GM18873 (cell line): ENCODE results near the gene SLC28A3.
"Not testable (repeated sequence)": the region's sequence is repeated elsewhere in the genome, so short reads cannot be mapped to it uniquely, and the experiment has no call there.

ENCODE experiments used
- ATAC-seq: cut with Tn5 transposase; IDR thresholded peaks from one replicate; pipeline ENCODE4 v1.9.1; 2021; ENCODE audit warnings: mild to moderate bottlenecking, moderate library complexity, moderate number of reproducible peaks; ENCODE audit not compliant: unreplicated experiment, low FRiP score

Gene SLC28A3, protein sequence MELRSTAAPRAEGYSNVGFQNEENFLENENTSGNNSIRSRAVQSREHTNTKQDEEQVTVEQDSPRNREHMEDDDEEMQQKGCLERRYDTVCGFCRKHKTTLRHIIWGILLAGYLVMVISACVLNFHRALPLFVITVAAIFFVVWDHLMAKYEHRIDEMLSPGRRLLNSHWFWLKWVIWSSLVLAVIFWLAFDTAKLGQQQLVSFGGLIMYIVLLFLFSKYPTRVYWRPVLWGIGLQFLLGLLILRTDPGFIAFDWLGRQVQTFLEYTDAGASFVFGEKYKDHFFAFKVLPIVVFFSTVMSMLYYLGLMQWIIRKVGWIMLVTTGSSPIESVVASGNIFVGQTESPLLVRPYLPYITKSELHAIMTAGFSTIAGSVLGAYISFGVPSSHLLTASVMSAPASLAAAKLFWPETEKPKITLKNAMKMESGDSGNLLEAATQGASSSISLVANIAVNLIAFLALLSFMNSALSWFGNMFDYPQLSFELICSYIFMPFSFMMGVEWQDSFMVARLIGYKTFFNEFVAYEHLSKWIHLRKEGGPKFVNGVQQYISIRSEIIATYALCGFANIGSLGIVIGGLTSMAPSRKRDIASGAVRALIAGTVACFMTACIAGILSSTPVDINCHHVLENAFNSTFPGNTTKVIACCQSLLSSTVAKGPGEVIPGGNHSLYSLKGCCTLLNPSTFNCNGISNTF

DNA sequence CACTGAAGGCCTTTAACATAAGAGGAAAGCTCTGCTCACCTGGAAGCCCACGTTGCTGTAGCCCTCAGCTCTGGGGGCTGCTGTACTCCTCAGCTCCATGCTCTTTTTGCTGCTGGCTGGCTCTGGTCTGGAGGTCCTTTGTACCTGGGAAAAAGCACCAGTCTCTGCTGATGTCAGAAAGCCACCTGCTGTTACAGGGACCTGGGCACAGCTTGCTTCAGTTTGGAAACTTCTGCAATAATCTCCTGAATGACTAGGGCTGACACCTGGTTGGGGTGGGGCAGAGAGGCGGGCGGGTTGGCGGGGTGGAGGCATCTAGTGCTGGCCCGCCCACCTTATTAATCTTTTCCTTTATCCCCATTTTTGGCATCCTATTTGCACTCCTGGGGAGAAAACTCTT lies at the start of gene SLC28A3:
TSS of gene SLC28A3 (minus strand) at position 224 of the 400 bp plus-strand sequence. CDS start at position 99, 125 bp downstream.
- ATAC-seq = no peak

DNA sequence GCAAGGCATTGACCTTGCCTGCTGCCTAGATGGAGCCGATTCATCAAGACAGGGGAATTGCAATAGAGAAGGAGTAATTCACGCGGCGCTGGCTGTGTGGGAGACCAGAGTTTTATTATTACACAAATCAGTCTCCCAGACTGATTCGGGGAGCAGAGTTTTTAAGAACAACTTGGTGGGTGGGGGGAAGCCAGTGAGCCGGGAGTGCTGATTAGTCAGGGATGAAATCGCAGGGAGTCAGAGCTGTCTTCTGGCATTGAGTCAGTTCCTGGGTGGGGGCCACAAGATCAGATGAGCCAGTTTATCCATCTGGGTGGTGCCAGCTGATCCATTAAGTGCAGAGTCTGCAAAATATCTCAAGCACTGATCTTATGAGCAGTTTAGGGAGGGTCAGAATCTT lies 49.7 kb upstream of the SLC28A3 start:
- not testable (repeated sequence) for ATAC-seq

DNA sequence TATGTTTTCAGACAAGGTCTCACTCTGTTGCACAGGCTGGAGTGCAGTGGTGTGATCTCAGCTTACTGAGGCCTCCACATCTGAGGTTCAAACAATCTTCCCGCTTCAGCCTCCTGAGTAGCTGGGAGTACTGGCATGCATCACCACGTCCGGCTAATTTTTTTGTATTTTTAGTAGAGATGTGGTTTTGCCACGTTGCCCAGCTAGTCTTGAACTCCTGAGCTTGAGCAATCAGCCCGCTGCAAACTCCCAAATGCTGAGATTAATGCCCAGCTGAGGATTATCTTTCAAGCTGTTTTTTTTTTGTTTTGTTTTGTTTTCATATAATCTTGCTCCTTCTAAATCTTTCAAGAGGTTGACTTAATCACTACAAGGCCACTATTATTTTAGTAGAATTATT lies 47.3 kb upstream of the SLC28A3 start:
- no peak for ATAC-seq

DNA sequence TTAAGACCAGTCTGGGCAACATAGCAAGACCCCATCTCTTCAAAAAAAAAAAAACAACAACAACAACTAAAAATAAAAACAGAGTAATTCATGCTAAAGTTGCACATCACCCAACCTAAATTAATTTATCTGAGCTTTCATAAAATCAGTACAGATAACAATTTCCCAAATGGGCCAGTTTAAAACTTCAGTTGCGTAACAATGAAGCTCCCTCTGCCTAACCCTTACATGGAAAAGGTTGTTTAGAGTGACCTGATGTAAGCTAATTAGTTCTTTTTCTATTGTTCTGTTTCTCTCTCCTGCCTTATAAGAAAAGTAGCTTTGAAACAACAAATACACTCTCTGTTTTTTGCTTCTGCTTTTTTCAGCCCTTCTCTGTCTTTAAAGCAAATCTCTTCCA lies 46.2 kb upstream of the SLC28A3 start:
- no peak for ATAC-seq

DNA sequence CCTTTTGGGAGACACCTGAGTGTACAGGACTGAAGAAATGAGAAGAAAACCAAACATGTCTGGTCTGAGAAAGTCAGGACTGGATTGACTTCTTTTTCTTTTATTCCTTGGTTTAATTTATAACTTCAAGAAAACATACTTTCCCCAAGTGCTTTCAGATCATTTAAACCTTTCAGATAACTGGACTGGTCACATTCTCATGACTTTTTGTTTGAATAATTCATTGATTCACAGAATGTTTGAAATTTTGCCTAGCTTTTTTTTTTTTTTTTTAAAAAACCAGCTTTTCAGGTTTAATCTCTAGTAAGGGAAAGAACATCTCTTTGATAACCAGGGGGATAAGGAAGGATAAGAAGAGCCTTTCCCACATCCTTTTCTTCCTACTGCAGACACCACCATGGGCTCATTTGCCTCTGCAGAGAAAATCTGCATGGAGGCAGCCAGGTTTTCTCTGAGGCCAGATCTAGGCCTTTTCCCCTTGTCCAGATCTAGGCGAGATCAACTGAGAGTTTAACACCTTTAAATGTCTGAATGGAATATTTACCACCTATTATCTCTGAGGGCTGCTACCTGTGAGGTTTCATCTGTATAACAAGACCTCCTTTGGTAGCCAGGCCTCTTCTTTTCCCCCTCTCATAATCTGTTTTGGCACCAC lies 45.0 kb upstream of the SLC28A3 start:
- no peak for ATAC-seq

DNA sequence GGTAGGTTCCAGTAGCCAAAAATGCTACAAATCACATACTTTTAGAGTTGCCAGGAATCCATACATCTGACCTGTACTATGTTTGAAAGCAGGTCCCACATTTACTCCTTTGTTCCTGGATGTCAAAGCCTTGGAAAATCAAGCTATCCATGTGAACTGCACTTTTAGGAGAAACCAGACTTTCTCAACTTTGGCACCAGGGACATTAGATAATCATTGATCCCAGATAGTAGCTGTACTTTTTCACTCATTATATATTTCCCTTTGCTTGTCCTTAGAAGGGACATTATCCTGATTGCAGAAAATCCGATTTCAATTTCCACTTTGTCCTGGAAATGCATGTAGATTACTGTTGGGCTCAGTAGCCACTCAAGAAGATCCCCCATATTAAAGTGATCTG lies 44.1 kb upstream of the SLC28A3 start:
- ATAC-seq = no peak

DNA sequence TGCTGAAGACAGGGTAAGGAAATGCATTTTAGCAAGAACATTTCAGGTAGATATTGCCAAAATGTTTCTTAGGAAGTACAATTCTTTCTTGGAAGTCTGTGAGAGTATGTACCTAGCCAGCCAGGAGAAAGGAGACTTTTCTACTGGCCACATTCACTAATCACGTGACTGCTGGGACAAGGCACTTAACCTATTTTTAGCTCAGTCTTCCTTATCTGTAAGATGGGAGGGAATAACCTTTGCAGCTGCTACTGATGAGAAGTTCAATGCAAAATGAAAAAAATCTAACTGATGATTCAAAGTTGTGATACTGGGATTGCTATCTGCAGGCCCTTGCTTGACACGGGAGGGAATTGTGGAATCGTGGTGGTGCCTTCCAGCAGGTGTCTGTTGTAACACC lies 42.6 kb upstream of the SLC28A3 start:
- no peak for ATAC-seq

DNA sequence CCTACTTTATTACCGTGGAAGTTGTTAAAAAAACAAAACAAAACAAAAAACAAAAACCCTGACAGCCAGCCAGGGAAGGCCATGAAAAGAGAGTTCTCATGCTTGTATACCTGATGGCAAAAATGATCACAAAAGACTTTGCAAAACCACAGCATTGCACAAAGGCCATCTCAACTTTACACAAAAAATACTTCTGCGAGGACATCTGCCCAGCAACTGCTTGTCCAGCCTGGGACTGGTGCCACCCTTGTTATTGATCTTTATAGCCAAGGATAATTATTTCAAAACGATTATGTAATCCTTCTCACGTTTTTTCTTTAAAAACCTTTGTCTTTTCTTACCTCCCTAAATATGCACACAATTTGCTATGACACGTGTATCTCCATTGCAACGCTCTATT lies 42.2 kb upstream of the SLC28A3 start:
- no peak for ATAC-seq

DNA sequence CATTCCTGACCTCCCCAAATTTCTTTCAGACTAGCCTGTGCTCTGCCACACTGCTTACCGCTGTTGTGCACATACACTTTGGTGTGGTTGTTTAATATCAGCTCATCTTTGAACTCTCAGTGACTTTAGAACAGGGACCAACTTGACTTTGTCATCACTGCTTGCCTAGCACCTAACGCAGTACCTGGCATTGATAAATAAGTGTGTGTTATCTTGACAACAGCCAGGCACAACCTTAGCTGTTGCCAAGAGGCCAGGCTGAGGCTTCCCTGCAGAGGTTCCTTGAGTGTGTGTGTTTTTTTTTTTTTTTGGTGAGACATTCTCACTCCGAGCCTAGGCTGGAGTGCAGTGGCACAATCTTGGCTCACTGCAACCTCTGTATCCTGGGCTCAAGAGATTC lies 41.0 kb upstream of the SLC28A3 start:
- no peak for ATAC-seq

DNA sequence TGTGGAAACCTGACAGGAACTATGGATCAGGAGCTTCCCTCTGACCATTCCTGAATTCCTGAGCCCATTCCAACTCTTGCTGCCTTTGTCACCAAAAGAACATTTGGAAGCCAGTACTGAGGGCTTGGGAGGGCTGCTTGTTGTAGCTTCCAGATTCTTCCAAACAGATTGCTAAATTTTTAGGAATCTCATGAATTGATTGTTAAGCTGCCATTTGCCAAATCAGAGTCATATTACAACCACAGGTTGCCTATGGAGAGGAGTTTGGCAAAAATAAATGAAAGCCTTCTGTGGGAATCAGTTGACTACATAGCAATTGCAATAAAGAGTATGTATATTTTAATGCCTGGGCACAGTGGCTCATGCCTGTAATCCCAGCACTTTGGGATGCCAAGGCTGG lies 39.2 kb upstream of the SLC28A3 start:
- no peak for ATAC-seq

DNA sequence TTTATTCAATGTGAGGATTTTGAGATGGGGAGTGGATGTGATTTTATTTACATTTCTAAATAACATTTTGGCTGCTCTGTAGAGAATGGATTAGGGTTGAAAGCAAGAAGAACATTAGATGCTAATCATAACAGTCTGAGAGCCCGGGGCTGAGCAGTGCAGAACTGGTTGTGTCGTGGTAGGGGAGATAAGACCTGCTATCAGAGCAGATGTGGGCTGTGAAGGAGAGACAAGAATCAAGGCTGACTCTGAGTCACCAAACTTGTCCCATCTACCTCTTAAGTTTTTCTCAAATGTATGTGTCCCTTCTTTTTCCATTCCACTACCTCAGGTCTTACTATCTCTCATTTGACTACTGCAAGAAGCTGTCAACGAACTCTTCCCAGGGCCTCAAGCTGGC lies 35.4 kb upstream of the SLC28A3 start:
- no peak for ATAC-seq

DNA sequence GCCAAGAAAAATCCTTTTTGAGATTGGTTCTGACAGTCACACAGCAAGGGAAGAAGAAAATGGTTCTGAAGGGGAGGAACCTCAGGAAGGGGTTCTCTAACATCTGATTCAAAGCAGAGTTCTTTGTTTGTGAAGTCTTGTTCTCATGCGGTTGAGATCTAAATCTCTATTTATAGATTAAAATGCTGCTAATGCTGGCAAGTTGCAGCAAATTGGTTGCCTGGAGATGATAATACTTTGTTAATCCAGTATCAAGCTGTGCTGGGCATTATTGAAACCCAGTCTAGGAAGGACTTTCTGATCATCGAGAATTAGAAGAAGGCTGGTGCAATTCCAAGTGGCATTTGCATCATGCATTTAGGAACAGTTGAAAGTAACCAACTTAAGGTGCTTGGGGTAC lies 34.0 kb upstream of the SLC28A3 start:
- no peak for ATAC-seq

DNA sequence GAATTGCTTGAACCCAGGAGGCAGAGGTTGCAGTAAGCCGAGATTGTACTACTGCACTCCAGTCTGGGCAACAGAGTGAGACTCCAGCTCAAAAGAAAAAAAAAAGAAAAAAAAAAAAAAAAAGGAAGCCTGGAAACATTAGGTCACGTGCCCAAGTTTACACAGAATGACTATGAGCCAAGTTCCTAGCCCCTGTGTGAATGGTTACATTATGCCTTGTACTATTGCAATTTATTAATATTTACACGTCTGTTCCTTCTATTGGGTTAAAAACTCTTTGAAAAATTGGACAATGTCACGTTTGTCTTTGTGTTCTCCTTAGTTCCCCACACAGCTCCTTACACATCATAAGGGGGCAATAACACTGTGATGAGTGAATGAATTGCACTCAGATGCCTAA lies 33.5 kb upstream of the SLC28A3 start:
- ATAC-seq = no peak

DNA sequence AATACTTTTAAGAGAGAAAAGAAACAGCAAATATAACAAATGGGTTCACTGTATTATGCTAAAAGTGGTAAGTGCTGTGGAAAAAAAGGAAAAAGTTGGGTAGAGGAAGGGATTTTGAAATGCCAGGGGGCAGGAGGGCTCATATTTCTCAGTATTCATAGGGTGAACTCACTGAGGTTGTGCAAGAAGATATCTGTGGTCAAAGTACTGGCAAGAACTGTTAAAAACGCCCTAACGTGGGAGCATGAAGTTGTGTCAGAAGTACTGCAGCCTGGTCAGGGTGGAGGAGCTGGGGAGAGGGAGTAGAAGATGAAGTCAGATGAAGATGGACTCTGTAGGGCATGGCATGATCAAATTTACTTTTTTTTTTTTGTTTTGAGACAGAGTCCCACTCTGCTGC lies 31.2 kb upstream of the SLC28A3 start:
- no peak for ATAC-seq

DNA sequence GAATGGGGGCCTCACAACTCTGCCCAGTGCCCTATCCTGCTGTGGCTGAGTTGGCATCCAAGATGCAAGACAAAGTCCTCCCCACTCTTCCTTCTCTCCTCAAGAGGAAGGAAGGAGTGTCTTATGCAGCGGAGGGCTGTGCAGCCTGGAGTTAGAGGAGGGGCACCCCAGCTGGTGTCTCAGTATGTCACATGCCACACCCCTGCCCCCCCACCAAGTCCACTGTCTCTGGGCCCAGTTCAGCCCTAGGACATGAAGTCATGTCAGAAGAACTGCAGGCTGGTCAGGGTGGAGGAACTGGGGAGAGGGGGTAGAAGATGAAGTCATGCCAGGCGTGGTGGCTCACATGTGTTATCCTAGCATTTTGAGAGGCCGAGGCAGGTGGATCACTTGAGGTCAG lies 28.0 kb upstream of the SLC28A3 start:
- no peak for ATAC-seq

DNA sequence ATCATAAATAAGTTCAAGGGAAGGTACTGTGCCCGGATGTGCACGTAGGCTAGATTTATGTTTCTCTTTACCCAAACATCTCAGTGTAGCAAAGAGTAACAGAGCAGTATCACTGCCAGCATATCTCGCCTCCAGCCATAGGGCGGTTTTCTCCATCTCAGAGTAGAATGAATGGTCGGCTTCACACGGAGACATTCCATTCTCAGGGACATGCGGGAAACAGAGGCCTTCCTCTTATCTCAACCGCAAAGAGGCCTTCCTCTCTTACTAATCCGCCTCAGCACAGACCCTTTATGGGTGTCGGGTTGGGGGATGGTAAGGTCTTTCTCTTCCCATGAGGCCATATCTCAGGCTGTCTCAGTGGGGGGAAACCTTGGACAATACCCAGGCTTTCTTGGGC lies 27.2 kb upstream of the SLC28A3 start:
- not testable (repeated sequence) for ATAC-seq

DNA sequence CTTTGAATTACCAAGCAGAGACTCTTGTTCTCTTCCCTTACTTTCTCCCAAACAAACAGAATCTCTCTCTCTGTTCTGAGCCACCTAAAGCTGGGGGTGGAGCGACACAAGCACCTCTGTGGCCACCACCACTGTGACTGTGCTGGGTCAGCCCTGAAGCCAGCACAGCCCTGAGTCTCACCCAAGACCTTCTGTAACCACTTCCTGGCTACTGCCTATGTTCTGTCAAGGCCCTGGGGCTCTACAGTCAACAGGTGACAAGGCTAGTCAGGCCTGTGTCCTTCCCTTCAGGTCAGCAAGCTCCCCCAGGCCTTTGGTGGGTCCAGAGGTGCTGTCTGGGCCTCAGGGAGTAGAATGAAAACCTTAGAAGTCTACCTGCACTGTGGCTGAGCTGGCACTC lies 26.1 kb upstream of the SLC28A3 start:
- ATAC-seq = no peak

DNA sequence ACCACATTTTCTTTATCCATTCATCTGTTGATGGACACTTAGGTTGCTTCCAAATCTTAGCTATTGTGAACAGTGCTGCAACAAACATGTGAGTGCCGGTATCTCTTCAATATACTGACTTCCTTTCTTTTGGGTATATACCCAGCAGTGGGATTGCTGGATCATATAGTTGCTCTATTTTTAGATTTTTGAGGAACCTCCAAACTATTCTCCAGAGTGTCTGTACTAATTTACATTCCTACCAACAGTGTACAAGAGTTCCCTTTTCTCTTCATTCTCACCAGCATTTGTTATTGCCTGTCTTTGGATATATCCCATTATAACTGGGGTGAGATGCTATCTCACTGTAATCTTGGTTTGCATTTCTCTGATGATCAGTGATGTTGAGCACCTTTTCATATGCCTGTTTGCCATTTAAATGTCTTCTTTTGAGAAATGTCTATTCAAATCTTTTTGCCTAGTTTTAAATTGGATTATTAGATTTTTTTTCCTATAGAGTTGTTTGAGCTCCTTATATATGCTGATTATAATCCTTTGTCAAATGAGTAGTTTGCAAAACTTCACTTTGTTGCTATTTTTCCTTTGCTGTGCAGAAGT lies 24.4 kb upstream of the SLC28A3 start:
- not testable (repeated sequence) for ATAC-seq

DNA sequence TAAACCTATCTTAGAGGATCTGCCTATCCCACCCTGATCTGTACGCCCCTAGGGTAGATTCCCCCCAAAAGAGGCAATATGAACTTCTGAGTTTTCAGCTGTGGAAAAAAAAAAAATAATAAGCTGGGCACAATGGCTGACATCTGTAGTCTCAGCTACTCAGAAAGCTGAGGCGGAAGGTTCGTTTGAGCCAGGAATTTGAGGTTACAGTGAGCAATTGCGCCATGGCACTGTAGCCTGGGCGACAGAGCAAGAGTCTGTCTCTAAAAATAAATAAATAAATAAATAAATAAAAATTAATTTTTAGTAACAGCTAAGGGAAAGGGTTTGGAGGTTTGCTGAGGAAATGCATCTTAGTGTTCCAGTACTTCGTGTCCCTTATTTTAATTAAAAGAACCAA lies 21.1 kb upstream of the SLC28A3 start:
- ATAC-seq = no peak

DNA sequence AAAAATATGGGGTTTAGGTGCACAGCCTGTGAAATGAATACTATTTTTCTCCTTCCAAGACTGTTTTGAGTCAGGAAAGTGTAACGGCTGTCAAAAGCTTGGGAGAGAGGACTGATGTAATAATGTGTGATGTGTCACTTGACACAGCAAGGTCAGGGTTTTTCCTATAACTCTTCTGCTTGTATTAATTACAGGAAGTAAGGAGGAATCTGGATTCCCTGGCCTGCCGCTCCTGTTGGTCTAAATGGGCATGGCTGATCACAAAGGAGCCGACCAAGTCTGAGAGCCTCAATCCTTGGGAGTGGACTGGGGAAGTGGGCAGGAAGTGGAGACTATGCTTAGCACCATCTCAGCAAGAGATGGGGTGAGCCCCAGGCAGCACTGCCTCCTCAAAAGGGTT lies 16.7 kb upstream of the SLC28A3 start:
- ATAC-seq = no peak

DNA sequence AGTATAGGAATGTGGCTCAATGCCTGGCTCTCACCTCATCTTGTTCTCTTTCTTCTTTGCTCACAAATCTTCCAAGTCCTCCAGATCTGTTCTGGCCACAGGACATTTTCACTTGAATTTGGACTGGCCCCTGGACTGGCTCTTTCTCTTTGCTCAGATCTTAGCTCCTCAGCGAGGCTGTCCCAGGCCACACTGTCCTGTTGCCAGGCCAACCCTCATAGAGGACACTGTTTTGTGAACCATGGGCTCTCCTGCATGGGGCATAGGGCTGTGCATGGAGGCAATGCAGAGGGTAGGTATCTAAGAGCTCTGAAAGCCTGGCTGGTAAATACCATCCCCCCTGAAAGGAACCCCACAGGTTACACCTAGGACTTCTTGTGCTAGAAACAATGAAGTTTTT lies 13.5 kb upstream of the SLC28A3 start:
- ATAC-seq = no peak
